ENCODE data around the gene NNT. TPM values are rescaled to one million over a fixed set of nuclear protein-coding genes. Genes with fewer than 3 reads are reported as not detected.

Gene NNT
- total and polyA plus RNA-seq, 2 of the 13 experiments (the other 11 are each of a cell fraction or from before 2014, with no cell fraction given), result 21.1 to 58.0 TPM

DNA sequence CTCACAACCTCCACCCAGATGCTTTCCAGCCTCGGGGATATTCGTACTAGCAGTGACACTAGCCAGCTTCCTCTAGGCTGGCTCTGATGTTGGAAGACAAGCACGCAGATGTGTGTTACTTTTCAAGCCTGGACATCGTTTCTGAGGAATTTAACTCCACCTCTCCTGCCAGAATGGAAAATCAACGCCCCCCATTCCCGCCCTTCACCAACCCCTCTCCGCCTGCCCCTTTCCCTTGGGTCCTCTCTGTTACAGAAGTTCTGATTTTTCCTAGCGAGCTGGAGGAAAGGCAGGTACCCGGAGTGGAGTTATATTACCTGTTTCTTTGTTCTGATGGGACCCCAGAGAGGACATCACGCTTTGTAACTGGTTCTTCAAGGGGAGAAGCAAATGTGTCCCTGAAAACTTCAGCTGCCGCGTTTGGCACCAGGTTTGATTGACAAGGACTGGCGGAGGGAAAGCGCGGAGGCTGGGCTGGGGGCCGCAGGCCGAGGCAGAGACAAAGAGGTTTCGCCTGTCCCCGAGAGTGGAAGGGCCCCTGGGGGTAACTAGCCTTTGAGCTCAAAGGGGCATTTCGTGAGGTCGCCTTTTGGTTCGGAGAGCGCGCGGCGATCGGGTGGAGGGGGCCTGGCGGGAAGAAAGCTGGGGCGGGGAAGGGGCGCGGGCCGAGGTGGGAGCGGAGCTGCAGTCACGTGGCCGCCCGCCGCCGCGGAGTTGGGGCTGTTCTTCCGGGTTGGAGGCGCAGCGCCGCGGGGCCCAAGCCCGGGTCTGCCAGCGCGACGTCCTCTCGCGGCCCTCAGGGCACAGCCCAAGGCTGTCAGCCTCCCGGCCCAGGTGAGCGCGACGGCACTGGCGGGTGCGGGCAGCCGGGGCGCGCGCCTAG lies at the start of gene NNT (continued):
- TF ChIP-seq, protein P1, sequence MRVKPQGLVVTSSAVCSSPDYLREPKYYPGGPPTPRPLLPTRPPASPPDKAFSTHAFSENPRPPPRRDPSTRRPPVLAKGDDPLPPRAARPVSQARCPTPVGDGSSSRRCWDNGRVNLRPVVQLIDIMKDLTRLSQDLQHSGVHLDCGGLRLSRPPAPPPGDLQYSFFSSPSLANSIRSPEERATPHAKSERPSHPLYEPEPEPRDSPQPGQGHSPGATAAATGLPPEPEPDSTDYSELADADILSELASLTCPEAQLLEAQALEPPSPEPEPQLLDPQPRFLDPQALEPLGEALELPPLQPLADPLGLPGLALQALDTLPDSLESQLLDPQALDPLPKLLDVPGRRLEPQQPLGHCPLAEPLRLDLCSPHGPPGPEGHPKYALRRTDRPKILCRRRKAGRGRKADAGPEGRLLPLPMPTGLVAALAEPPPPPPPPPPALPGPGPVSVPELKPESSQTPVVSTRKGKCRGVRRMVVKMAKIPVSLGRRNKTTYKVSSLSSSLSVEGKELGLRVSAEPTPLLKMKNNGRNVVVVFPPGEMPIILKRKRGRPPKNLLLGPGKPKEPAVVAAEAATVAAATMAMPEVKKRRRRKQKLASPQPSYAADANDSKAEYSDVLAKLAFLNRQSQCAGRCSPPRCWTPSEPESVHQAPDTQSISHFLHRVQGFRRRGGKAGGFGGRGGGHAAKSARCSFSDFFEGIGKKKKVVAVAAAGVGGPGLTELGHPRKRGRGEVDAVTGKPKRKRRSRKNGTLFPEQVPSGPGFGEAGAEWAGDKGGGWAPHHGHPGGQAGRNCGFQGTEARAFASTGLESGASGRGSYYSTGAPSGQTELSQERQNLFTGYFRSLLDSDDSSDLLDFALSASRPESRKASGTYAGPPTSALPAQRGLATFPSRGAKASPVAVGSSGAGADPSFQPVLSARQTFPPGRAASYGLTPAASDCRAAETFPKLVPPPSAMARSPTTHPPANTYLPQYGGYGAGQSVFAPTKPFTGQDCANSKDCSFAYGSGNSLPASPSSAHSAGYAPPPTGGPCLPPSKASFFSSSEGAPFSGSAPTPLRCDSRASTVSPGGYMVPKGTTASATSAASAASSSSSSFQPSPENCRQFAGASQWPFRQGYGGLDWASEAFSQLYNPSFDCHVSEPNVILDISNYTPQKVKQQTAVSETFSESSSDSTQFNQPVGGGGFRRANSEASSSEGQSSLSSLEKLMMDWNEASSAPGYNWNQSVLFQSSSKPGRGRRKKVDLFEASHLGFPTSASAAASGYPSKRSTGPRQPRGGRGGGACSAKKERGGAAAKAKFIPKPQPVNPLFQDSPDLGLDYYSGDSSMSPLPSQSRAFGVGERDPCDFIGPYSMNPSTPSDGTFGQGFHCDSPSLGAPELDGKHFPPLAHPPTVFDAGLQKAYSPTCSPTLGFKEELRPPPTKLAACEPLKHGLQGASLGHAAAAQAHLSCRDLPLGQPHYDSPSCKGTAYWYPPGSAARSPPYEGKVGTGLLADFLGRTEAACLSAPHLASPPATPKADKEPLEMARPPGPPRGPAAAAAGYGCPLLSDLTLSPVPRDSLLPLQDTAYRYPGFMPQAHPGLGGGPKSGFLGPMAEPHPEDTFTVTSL (CRISPR knock-in tag; IDR thresholded peaks at IDR 0.05; ENCODE audit: borderline replicate concordance), result 0 out of 2 replicates have a peak, but pooled peaks have one; percentile 12
- TF ChIP-seq, protein P2, sequence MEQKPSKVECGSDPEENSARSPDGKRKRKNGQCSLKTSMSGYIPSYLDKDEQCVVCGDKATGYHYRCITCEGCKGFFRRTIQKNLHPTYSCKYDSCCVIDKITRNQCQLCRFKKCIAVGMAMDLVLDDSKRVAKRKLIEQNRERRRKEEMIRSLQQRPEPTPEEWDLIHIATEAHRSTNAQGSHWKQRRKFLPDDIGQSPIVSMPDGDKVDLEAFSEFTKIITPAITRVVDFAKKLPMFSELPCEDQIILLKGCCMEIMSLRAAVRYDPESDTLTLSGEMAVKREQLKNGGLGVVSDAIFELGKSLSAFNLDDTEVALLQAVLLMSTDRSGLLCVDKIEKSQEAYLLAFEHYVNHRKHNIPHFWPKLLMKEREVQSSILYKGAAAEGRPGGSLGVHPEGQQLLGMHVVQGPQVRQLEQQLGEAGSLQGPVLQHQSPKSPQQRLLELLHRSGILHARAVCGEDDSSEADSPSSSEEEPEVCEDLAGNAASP (CRISPR knock-in tag; IDR thresholded peaks at IDR 0.05; ENCODE audit: borderline replicate concordance), result peak; percentile 13; the same call in 1 of the 2 replicates
- TF ChIP-seq NR3C1 (CRISPR knock-in tag; IDR thresholded peaks at IDR 0.05), result no peak
- TF ChIP-seq HMGA1 (CRISPR knock-in tag; conservative IDR thresholded peaks at IDR 0.05), result no peak
- TF ChIP-seq, protein P3, sequence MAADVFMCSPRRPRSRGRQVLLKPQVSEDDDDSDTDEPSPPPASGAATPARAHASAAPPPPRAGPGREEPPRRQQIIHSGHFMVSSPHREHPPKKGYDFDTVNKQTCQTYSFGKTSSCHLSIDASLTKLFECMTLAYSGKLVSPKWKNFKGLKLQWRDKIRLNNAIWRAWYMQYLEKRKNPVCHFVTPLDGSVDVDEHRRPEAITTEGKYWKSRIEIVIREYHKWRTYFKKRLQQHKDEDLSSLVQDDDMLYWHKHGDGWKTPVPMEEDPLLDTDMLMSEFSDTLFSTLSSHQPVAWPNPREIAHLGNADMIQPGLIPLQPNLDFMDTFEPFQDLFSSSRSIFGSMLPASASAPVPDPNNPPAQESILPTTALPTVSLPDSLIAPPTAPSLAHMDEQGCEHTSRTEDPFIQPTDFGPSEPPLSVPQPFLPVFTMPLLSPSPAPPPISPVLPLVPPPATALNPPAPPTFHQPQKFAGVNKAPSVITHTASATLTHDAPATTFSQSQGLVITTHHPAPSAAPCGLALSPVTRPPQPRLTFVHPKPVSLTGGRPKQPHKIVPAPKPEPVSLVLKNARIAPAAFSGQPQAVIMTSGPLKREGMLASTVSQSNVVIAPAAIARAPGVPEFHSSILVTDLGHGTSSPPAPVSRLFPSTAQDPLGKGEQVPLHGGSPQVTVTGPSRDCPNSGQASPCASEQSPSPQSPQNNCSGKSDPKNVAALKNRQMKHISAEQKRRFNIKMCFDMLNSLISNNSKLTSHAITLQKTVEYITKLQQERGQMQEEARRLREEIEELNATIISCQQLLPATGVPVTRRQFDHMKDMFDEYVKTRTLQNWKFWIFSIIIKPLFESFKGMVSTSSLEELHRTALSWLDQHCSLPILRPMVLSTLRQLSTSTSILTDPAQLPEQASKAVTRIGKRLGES (CRISPR knock-in tag; IDR thresholded peaks at IDR 0.05; ENCODE audit: borderline replicate concordance), result peak; percentile 83; the same call in 1 of the 2 replicates
- TF ChIP-seq, protein P4, sequence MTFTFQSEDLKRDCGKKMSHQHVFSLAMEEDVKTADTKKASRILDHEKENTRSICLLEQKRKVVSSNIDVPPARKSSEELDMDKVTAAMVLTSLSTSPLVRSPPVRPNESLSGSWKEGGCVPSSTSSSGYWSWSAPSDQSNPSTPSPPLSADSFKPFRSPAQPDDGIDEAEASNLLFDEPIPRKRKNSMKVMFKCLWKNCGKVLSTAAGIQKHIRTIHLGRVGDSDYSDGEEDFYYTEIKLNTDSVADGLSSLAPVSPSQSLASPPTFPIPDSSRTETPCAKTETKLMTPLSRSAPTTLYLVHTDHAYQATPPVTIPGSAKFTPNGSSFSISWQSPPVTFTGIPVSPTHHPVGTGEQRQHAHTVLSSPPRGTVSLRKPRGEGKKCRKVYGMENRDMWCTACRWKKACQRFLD (CRISPR knock-in tag; IDR thresholded peaks at IDR 0.05; ENCODE audit: borderline replicate concordance), result peak; percentile 37; the same call in 1 of the 2 replicates
- TF ChIP-seq U2AF1 (optimal IDR thresholded peaks at IDR 0.05; ENCODE audit: low read depth, low read length), result no peak
- TF ChIP-seq, protein P5, sequence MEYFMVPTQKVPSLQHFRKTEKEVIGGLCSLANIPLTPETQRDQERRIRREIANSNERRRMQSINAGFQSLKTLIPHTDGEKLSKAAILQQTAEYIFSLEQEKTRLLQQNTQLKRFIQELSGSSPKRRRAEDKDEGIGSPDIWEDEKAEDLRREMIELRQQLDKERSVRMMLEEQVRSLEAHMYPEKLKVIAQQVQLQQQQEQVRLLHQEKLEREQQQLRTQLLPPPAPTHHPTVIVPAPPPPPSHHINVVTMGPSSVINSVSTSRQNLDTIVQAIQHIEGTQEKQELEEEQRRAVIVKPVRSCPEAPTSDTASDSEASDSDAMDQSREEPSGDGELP (IDR thresholded peaks at IDR 0.05; ENCODE audit: borderline replicate concordance, low read depth), result no peak
- no peak for TF ChIP-seq ZNF30 (CRISPR knock-in tag; IDR thresholded peaks at IDR 0.05)
- TF ChIP-seq ZKSCAN8 (CRISPR knock-in tag; IDR thresholded peaks at IDR 0.05; ENCODE audit: borderline replicate concordance), result no peak
- TF ChIP-seq ZNF619 (CRISPR knock-in tag; IDR thresholded peaks at IDR 0.05), result no peak; the same call in 1 of the 2 replicates
- TF ChIP-seq, protein P6, sequence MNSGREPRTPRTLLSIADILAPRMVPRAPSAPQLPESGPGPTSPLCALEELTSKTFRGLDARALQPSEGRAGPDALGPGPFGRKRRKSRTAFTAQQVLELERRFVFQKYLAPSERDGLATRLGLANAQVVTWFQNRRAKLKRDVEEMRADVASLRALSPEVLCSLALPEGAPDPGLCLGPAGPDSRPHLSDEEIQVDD (CRISPR knock-in tag; IDR thresholded peaks at IDR 0.05; ENCODE audit: borderline replicate concordance), result 0 out of 2 replicates have a peak, but pooled peaks have one; percentile 37
- no peak for TF ChIP-seq SRSF1 (optimal IDR thresholded peaks at IDR 0.05; ENCODE audit: low read depth, low read length)
- peak; percentile 61; the same call in 1 of the 2 replicates for TF ChIP-seq THAP11 (CRISPR knock-in tag; IDR thresholded peaks at IDR 0.05)

Measured in HepG2 (cell line).